GM19324 (cell line): Measurements from ENCODE around the gene ZNF292.
"Not testable (repeated sequence)": the region's sequence is repeated elsewhere in the genome, so short reads cannot be mapped to it uniquely, and the experiment has no call there.

Source experiments
- ATAC-seq: cut with Tn5 transposase; IDR thresholded peaks from one replicate; pipeline ENCODE4 v1.9.1; 2021; ENCODE audit warnings: mild to moderate bottlenecking, moderate library complexity; ENCODE audit not compliant: unreplicated experiment, low FRiP score

ZNF292 gene

DNA sequence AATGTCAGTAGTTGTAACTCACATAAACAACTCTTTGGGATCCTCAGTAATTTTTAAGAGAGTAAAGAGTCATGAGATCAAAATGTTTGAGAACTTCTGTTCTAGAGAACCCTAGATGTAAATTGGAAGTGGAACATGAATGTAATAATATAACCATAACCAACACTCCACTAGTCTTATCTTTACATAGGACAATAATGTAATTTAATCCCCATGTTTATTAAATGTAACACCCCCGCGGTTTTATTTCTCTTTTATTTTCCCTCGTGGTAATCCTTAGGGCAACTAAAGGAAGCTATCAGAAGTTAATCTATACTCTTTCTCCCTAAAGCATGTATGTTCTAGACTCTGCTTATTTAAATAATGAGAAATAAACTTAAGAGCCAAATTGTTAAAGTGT, 54.4 kb downstream of the ZNF292 start:
- no peak for ATAC-seq

DNA sequence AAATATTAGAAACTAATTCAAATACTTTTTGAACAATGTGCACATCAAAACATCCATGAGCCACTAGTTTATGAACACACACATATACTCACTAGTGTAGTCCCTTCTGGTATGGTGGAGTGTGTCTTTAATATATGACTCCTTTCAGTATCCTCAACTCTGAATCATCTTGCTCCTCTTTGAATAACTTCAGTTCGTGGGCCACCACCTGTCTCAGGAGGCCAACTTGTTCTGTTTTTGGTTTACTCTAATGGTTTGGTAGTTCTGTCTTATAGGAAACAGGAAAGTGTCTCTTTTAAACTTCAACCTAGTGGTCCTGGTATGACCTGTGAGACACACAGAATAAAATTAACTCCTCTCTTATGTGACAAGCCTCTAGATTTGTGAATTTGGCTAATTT, 55.6 kb downstream of the ZNF292 start:
- peak; percentile 89 for ATAC-seq

DNA sequence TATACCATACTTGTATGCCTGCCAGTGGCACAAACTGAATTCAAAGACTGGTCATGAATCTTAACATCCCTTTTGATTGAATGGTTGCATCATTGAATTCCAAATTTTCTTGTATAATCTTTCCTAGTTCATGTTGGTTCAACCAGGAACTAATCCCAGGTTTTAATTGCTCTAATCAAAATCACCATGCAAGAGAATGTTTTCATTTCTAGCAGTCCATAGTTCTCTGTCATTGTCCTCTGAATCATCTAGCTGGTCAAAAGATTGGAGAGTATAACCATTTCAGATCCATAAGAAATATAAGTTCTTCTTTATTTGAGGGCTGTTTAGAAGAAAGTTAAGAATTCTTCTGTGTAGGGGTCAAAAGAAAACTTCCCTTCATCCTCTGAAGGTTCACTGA, 57.2 kb downstream of the ZNF292 start:
- ATAC-seq: no peak

DNA sequence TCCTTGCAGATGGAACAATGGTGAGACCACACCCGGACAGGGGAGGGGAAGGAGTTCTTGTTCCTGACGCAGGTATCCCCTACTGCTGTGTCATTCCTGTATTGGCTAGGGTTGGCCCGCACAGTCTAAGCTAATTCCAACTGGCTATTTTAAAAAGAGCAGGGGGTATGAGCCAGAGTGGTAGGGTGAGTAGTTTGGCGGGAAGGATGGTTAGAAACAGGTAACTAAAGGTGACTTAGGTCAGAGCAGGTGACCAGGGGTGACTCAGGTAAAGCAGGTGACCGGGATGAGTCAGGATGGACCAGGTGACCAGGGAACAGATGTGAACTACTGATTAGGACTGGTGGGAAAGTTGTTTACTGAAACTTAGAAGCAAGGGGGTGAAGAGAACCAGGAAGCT, 58.0 kb downstream of the ZNF292 start:
- ATAC-seq: no peak

DNA sequence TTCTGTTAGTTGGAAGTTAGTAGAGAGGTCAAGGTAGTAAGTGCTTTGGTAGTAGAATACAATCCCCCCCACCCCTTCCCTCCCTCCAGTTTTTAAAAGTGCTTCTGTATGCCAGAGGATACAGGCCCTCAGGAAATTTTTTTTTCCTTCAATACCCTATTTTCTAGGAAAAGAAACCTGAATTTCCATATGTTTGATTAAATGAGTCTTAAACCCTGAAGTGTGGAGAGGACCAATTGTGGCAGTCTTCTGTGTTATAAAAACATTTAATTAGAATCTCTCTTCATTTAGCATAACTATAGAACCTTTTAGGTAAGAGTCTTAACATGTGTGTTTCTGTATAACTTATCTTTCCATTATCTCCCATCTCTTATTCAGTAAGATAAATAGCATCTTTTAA, 59.5 kb downstream of the ZNF292 start:
- no peak for ATAC-seq

DNA sequence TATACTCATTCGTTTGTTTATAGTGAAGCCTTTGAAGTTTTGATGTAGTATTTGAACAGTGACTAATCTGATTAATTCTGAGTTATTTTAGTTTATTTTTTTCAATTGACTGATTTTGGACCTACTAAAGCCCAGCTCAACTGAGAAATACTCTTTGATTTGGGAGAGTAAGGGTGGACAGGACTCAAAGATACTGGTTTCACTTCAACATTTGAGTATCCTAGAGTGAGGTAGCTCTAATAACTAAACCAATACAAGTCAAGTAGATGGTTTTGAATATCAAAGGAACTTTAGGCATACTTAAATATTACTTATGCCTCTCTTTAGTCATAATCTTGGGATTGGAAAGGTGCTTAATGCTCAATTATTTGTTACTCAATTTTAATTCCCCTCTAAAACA, 65.6 kb downstream of the ZNF292 start:
- ATAC-seq: no peak

DNA sequence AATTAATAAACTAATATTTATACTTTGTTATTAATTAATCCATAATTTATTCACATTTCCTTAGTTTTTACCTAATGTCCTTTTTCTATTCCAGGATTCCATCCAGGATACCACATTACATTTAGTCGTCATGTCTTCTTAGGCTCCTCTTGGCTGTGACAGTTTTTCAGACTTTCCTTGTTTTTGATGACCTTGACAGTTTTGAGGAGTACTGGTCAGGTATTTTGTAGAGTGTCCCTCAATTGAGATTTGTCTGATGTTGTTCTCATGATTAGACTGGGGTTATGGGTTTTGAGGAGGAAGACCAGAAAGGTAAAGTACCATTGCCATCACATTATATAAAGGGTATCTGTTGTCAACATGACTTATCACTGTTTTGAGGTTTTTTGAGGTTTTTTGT, 67.3 kb downstream of the ZNF292 start:
- no peak for ATAC-seq

DNA sequence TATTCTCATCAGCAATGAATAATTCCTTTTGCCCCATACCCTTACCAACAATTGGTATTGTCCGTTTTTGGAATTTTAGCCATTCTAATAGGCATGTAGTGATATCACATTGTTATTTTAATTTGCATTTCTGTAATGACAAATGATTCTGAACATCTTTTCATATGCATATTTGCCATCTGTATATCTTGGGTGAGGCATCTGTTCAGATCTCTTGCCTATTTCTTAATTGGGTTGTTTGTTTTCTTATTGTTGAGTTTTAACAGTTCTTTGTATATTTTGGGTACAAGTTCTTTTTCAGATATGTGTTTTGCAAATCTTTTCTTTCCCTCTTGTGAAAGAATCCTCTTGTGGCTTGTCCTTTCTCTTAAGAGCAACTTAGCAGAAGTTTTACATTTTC, 69.6 kb downstream of the ZNF292 start:
- ATAC-seq: no peak

DNA sequence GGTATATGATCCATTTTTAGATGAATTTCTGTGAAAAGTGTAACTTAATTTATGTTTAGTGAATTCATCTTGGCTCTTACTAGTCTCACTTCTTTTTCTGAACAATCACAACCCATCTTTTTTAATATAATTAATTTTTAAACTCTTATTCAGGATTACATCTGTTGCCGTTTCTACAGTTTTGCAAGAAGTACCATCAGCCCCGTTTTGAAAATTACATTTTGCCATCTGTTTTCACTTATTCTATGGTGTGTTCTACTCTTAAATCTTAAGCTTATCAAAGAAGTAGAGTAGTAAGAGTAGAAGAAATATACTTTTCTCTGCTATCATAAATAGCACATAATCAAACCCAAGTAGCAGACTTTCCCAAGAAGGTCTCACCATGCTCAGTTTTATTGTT, 70.1 kb downstream of the ZNF292 start:
- ATAC-seq: no peak

DNA sequence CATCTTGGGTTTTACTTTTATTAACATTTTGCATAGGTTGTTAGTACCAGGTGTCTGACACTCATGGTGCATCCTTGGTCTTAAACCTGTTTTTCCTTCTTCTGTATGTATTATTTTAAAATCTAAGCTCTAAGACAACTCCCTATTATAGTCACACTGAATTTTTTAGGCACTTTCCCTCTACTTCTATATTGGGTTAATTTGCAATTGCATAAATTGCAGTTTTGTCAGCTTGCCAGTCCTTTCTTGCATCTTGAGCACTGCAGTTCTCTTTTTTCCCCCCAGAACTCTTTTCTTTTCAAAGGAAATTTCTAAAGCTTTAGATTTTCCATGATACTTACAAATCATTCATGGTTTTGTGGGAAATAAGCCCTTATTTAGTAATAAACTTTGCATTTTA, 70.6 kb downstream of the ZNF292 start:
- no peak for ATAC-seq

DNA sequence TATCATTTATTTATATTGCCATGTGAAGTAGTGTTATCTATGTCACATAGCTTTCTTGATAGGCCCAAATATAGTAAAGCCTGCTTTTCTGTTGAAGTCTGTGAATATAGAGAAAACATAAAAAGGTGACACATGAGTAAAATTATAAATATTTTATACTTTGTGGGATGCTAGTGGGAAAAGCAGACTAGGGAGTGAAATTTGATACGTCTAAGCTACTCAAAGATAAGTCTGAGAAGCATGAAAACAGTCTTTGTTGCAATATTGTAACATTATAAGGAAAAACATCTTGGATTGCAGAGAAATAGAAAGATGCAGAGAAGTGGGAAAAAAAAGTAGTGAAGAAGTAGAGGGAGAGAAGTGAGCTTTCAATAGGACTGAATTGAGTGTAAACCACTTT, 75.4 kb downstream of the ZNF292 start:
- no peak for ATAC-seq

DNA sequence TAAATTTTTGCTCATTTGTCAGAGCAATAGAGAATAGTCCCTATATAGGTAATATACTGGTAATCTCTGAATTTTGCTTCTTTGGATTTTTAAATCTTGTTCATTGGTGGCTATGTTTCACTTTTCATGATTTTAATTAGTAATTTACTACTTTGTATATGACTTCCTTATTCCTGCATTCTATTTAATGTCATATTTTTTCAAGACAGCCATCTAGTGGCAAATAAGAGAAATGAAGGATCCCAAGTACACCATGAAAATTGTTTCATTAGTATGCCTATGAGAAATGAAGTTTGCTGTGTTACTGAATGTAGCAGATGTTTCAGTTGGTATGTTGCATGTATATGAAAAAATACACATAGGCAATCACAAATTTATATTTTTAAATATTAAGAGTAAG, 82.4 kb downstream of the ZNF292 start:
- no peak for ATAC-seq

DNA sequence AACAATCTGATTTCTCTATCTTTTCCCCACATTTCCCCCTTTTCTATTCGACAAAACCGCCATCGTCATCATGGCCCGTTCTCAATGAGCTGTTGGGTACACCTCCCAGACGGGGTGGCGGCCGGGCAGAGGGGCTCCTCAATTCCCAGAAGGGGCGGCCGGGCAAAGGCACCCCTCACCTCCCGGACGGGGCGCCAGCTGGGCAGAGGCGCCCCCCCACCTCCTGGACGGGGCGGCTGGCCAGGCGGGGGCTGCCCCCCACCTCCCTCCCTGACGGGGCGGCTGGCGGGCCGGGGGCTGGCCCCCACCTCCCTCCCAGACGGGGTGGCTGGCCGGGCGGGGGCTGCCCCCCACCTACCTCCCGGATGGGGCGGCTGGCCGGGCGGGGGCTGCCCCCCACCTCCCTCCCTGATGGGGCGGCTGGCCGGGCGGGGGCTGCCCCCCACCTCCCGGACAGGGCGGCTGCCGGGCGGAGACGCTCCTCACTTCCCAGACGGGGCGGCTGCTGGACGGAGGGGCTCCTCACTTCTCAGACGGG, 83.8 kb downstream of the ZNF292 start:
- not testable (repeated sequence) for ATAC-seq

DNA sequence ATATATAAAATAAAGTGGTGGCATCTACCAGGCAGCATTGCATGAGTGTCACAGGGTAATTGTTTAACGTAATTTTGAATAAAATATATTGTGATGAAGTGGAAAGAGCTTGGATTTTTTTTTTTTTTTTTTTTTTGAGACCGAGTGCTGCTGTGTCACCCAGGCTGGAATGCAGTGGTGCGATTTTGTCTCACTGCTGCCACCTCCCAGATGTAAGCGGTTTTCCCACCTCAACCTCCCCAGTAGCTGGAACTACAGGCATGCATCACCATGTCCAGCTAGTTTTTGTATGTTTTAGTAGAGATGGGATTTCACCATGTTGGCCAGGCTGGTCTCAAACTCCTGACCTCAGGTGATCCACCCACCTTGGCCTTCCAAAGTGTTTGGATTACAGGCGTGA, 85.9 kb downstream of the ZNF292 start:
- no peak for ATAC-seq

DNA sequence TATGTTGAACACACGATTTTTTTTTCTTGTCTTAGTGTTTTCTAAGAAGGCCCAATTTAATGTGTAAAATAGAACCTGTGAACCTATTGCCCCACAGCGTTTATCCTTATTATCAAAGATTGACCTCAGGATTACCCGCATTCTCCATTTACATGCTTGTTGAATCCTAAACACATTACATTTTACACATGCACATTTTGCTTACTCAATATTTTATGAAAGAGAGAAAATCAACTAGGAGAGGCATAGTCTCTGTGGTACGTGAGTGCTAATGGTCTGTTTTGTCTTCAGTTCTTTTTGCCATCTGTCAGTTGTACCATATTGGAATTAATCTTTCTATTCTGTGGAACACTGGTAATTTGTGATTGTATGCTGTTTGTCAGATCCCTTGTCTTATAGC, 86.9 kb downstream of the ZNF292 start:
- ATAC-seq: no peak

DNA sequence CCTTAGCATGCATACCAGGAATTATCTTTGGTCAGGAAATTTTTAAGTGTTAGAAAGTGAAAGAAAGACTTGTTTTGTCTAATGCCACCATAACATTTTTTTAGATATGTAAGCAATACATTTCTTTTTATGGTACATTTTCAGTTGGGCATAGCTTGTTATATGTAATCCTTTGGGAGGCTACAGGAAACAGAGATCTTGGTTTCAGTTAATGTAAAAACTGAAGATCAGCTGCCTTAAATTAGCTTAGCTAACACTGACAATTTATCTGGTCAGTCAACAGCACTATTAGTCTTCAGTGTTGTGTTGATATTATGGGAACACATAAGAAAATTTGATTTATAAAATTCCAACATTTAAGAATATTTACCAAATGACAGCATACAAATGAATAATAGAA, 88.4 kb downstream of the ZNF292 start:
- ATAC-seq: no peak

DNA sequence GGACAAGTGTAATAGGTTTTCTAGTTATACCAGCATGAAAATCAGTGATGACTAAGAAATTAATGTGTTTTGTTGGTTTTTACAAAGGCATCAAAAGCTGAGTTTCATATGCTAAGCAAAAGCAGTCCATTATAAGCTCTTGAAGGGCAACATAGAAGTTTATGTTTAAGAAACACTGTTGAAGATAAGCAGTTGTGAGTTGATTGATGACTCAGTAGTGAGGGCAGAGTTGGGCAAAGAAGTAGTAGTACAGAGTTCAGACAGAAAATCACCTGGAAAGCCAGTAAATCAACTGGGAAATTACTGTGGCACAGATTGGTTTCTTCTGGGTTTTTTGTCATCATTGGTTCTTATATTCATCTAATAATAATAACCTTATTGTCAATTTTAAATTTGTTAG, 89.0 kb downstream of the ZNF292 start:
- ATAC-seq: no peak

DNA sequence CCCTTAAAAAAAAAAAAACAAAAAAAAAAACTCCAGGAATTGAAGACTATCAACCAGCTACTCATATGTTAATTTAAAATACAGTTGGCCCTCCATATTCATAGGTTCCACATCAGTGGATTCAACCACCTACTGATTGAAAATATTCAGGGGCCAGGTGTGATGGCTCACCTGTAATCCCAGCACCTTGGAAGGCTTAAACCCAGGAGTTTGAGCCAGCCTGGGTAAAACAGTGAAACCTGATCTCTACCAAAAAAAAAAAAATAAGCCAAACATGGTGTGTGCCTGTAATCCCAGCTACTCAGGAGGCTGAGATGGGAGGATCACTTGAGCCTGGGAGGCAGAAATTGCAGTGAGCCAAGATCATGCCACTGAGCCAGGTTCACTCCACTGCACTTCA, 94.7 kb downstream of the ZNF292 start:
- no peak for ATAC-seq

DNA sequence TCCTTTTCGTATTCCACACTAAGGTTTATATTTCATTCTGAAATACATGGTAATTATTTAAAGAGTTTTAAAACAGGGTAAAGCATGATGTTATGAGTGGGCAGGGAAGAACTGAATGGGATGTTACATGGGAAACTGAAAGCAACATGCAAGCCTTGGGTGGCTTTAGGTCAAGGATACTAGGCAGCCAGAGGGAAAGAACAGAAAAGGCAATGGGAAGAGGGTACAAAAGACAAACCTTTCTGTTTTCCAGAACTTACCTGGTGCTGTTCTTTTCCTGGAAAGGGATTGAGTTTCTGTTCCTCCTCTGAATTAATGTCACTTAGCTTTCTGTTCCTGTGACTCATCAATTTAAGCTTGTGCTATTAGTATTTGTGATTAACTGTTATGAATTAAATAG, 95.9 kb downstream of the ZNF292 start:
- no peak for ATAC-seq

DNA sequence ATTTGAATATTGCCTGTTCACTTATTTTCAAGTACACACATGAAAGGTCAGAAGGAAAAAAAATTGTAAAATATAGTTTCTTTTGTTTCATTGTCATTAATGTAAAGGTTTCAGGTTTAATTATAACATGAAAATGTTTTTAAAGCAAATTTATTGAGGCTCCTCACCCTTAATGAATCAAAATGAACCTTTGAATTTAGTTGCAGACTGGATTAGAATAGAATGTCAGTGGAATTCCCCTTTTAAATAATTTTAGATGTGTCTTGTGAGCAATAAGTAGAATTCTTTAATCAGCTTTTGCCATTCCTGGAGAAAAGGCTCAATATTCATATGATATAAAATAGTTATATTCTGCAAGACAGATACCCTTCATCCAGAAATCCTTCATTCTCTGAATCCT, 96.4 kb downstream of the ZNF292 start:
- ATAC-seq: no peak

DNA sequence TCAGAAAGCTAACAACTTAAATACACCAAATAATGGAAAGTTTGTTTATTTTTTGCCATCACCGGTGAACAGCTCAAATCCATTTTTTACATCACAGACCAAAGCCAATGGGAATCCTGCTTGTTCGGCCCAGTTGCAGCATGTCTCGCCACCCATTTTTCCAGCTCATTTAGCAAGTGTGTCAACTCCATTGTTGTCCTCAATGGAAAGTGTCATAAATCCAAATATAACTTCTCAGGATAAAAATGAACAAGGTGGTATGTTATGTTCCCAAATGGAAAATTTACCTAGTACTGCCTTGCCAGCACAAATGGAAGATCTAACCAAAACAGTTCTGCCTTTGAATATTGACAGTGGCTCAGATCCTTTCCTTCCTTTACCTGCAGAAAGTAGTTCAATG, 101.7 kb downstream of the ZNF292 start:
- no peak for ATAC-seq

DNA sequence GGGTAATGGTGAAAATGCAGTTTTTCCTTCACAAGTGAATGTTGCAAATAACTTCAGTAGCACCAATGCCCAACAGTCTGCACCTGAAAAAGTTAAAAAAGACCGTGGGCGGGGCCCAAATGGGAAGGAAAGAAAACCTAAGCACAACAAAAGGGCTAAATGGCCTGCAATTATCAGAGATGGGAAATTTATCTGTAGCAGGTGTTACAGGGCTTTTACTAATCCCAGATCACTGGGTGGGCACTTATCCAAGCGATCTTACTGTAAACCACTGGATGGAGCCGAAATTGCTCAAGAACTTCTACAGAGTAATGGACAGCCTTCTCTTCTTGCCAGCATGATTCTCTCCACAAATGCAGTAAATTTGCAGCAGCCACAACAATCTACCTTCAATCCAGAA, 102.2 kb downstream of the ZNF292 start:
- no peak for ATAC-seq

DNA sequence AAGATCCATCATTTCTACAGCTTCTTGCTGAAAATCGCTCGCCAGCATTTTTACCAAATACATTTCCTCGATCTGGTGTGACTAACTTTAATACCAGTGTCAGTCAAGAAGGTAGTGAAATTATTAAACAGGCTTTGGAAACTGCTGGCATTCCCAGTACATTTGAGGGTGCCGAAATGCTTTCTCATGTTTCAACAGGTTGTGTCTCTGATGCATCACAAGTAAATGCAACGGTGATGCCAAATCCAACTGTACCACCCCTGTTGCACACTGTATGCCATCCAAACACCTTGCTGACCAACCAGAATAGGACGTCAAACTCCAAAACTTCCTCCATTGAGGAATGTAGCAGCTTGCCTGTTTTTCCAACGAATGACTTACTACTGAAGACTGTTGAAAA, 102.6 kb downstream of the ZNF292 start:
- ATAC-seq: no peak
